ENCODE results near the gene IQCK.

IQCK gene

DNA sequence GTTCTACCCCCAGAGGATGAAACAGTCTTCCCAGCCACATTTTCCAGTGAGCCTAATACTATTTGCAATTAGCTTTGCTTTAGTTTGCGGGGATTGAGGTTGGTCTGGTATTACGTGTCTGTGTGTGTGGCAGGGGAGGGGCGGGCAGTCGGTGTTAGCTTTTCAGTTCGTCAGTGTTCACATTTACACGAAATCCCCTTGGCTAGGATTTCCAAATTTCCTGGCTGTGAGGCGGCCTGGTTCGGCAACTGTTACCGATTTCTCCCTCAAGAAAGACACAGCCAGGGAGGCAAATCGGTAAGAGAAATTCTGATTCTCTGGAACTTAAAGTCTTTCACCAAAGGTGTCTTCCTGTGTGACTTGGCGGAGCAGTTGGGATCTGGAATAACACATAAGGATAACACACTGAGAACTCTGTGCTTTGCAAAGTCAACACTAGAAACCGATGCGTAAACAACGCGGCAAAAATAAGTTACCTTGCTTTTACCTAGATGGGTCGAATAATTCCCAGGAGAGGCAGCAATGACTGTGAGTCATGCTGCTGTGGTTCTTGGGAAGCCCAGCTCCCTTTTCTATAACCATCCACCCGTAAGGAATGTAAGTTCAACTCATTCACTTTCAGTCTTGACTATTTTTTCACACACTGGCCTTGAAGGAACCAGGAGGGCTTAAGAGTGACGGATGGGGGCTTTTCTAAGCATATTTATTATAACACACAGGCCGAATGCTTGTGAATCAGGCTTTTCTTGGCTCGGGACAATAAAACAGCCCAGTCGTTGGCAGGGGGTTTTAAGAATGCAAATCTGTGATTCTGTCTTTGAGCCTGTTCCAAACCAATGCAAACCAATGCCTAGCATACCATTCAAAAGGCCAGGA is 142.3 kb downstream of the IQCK start:
- peak; percentile 52 for DNase-seq (ENCODE audit: low spot score)

DNA sequence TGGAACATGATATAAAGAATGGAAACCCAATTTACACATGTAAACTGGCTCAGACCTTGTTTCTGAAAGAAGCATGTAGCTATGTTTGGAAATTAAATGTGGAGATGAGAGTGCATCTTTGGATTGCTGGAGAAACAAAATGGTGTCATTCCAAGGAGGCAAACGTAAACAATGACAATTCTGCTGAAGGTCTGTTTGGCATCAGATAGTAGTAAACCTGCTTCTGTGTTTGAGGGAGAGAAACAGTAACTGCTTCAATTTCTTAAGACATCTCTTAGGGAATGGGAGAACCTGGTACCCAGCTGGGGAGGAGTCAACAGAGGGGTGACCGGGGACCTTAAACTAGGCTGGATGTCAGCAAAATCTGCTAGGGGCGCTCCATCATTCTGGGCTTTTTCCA is 143.1 kb downstream of the IQCK start:
- peak; percentile 40 for DNase-seq (ENCODE audit: low spot score)

DNA sequence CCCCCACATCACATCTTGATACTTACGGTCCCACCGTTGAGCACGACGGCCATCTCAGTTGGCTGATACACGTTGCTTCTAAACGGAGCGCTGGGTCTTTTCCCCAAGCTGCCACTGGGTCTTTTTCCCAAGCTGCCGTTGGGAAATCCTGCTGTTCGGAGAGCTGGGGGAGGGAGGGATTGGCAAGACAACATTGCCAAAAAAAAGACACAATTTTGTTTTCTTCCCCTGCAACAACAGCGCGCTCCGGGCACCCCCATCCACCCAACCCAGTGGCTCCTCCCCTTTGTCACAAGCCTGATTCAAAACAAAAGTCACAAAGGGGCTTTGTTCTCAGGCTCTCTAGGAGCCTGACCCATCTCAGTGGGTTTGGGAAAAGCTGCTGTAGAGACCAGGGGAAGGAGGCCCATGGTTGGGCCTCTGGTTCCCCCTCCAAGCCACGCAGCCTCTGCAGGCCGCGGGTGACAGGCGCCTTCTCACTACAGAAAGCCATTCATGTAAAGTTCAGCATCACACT is 143.8 kb downstream of the IQCK start:
- DNase-seq (ENCODE audit: low spot score) = peak; percentile 99

DNA sequence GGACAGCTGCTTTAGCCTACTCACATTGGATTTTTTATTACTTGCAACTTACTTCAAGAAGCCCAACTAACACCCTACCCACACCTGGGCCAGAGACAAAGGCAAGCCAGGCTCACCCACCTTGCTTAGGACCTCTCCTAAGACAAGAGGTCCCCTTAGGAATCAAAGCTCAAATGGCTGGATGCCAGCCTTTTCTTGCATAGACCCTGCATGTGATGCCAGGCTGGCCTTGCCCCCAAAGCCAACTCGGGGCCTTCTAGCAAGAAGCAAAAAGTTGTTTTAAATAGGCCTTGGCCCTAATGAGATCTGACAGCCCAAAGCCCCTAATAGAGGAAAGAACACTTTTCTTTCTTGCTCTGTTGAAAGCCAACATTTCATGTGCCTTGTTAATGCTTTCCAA is 145.9 kb downstream of the IQCK start:
- DNase-seq (ENCODE audit: low spot score) = no peak

DNA sequence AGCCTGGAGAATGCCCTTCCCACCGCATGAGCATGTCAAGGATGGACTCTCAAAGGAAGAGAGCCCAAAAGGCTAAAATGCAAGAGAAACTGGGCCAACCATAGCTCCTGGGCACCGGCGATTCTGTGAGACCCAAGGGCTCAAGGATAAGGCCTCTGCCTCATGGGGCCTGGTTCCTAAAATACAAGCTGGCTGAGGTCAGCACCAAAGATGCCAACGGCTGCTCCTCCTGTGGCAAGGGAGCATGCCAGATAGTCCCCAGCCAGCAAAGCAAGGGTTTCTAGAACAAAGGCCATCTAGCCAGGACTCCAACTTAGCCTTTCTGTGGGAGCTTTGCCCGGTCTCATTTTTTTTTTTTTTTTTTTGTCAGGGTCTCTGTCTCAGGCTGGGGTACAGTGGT is 146.5 kb downstream of the IQCK start:
- DNase-seq (ENCODE audit: low spot score) = peak; percentile 34

DNA sequence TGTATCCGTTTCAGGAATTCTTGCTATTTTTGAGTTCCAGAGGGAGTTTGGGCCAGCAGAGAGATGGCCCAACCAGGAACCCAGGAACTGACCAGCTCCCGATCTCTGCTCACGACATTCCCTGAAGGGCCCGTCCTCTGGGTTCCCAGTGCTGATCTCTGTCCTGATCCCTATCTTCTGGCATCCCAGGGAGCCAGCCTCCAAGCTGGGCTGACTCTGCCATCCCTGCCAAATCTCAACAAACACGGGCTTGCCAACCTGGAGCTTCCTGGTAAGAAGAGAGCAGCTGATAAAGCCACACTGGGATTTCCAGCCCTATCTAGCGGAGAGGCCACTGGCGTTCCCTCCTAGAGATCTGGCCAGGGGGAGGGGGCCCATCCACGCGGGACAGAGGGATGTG is 150.3 kb downstream of the IQCK start:
- DNase-seq (ENCODE audit: low spot score) = peak; percentile 17

DNA sequence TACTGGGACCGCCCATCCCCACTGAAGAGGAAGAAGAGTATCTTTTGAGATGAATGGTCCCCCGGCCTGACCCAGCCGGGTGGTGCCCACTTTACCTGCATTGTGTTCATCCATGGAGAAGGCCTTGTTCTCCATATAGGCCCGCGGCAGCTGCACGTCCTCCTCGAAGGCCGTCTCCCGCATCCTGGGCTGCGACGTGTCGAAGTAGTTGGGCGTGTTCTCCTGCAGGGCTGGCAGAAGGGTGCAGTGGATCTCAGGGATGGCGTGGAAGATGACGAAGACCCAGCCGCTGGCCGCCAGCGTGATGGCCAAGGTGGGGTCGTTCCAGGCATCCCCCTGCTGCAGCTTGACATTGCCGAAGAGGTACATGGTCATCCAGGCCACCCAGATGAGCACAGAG is 153.7 kb downstream of the IQCK start:
- DNase-seq (ENCODE audit: low spot score) = peak; percentile 17

DNA sequence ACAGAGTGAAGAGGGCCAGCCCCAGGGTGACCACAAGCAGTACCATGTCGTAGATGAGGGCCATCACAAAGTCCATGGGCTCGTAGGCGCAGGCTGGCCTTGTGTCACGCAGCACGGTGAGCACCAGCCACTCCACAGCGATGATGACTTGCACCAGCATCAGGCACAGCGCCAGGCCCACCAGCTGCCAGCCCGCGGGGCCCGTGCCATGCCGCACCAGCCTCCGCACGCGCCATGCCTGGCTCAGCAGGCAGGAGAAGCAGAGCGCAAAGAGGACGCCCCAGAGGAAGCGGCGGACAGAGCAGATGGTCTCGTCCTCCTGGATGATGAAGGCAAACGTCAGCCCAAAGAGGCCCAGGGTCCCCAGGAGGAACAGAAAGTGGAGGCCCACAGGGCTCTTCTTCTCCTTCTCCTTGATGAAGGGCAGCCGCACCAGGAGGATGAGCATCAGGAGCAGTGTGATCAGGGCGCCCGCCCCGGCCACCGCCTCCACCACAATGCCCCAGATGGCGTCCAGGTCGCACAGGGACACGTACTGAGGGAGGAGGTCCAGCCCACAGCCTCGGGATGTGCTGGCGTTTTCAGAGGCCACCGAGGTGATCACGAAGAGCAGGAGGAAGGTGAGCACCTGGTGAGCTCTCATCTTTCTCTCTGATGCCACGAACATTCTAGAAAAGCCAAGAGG is 154.2 kb downstream of the IQCK start:
- peak; percentile 76 for DNase-seq (ENCODE audit: low spot score)

DNA sequence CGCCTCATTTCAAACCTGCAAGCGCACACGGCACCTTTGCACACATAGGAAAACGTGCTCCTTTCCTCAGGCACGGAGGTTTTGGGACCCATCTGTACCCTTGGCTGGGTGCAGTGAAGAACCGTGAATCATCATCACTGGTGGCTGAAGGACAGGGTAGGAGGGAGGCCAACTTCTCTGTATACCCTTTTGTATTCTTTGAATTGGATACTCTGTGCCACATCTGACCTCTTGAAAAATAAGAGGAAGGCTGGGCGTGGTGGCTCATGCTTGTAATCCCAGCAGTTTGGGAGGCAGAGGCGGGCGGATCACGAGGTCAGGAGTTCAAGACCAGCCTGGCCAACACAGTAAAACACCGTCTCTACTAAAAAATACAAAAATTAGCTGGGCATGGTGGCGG is 154.9 kb downstream of the IQCK start:
- DNase-seq (ENCODE audit: low spot score) = peak; percentile 87

DNA sequence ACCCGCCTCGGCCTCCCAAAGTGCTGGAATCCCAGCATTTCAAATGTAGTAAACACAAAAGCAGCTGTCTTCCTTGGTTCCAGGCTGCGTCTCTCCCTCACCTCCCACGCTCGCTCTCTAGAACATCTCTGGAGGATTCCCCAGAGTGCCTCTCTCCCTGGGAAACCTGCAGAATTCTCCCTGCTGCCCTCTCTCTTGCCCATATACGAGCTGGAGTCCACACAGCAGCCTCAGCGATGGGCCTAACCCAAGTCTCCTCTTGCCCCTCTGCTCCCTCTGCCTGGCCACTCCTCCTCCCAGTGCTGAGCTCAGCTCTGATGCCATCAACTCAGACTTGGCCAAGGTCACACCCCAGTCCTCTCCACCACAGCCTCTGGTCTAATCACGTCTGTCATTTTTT is 156.0 kb downstream of the IQCK start:
- peak; percentile 28 for DNase-seq (ENCODE audit: low spot score)

DNA sequence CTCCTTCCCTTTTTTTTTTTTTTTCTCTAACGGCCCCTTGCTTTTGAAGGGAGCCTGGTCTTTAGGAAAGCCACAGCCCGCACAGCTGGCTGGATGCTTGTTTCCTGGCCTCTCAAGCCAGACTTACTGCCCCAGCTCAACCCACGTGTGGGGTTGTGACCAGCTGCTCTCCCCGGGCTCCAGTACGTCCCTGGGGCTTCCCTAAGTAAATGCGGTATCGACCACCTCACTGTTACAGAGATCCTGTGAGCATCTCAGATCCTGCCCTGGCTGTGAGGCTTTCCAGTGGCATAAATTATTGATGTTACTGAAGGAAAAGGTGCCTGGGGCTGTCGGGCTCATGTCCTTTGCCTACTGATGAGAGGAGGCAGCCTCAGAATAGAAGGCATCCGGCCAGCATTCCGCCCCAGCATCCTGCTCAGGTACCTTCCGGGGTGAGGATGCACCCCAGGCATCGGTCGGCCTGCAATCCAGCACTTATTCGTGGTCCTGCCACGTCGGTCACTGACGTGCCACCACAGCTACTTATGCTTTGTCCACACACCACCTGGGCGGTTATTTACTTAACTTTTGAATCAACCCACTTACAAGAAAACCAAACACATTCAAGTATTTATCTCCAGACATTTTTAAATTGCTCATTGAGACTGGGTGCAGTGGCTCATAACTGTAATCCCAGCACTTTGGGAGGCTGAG is 156.9 kb downstream of the IQCK start:
- DNase-seq (ENCODE audit: low spot score) = peak; percentile 34

DNA sequence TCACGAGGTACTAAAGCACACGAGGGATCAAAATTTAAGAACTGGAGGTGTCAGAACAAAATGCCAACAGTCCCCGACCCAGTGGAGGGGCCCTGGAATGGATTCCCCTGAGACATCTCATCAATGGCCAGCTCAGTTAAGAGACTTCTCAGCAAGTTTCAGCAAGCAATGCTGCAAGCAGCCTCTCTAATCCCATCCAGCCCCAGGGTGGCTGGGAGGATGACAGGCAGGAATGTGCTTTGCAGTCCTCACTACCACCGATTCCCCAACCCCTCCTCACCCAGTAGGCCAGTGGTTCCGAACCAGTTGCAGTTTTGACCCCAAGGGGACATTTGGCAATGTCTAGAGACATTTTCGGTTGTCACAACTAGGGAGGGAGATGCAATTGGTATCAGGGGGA is 157.8 kb downstream of the IQCK start:
- peak; percentile 27 for DNase-seq (ENCODE audit: low spot score)

DNA sequence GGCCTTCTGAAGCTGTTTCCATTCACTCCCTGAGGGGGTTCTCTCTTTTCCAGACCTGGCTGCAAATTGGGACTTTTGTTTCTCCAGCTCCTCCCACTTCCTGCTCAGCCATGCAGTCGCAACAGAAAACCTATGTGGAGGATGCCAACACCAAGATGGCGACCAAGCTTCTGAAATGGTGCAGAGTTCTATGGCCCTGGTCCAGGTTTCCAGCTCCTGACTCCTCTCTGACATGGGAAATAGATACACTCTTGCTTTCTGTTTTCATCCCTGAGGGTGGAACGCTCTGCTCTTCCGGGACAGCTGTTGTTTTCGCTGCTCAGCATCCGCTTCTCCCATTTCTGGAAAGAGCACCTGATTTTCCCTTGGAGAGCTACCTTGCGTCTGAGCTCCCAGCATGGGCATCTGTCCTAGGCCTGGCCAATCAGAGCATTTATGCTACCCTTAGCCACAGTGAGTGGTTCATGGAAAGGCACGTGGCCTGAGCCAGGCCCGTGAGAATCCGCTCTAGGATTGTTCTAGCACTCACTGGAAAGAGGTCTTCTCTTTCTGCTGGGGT is 158.5 kb downstream of the IQCK start:
- DNase-seq (ENCODE audit: low spot score) = peak; percentile 41

DNA sequence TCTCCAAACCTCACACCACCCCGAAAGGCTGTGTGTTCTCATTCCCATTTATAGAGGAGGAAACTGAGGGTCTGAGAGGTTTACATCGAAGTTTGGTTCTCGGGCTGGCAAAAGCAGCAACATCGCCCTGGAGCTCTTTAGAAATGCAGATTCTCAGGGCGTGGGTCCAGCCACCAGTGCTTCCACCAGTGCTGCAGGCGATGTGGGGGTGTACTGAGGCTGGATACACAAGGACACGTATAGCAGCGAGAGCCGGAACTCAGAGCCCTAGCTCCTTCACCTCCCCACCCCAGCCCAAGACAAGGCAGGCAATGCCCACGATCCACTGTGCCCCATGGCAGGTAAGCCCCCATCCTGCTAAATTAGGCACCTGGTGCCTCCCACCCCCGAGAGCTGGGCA is 160.7 kb downstream of the IQCK start:
- no peak for DNase-seq (ENCODE audit: low spot score)

DNA sequence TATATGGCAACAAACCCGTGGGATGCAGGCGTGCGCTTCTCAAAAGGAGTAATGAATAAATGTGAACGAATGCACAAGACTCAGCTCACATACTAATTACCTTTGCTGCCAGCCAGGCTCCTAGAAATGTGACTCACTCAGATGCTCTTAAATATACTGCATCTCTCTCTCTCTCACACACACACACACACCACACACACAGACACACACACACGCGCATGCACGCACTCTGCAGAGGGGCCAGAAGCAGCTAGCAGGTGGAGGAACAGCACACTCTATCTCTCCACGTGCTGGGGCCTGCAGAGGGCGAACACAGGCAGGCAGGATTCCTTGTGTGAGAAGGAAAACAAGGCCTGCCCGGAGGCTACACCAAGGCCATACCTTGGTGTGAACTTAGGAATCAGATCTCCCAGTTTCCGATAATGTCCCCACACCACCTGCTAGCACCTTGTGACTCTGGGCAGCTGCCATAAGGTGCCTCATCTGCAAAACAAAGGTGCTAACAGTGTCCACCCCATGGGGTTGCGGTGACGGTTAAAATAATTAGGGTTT is 161.2 kb downstream of the IQCK start:
- DNase-seq (ENCODE audit: low spot score) = peak; percentile 15

DNA sequence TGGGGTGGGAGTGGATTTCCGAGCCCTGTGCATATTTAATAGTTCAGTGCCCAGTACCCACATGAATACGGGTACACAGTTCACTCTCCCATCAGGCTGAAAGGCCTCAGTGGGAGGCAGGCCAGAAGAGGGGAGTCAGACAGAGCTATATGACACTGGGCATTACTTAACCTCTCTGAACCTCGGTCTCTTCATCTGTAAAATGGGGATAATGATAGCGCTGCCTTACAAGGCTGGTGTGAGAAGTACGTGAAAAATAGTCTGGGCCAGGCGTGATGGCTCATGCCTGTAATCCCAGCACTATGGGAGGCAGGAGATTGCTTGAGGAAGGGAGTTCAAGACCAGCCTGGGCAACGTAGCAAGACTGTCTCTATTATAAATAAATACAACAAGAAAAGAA is 163.0 kb downstream of the IQCK start:
- peak; percentile 5 for DNase-seq (ENCODE audit: low spot score)

DNA sequence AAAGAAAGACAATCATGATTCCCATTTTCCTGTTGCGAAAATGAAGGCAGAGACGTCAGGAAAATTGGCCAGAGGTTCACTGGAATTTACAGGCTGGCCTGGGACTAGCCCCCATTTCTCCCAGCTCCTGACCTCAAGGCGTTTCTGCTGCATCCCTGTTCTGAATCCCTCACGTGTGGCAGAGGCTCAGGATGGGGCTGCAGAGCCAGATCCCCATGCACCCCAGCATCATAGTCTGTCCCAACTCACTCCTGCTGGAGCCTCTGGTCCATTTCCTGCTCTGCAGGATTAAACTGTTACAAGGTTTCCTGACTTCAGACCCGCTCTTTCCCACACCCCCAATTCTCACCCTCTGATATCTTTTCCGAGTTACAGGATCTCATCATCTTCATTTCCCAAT is 163.7 kb downstream of the IQCK start:
- no peak for DNase-seq (ENCODE audit: low spot score)

DNA sequence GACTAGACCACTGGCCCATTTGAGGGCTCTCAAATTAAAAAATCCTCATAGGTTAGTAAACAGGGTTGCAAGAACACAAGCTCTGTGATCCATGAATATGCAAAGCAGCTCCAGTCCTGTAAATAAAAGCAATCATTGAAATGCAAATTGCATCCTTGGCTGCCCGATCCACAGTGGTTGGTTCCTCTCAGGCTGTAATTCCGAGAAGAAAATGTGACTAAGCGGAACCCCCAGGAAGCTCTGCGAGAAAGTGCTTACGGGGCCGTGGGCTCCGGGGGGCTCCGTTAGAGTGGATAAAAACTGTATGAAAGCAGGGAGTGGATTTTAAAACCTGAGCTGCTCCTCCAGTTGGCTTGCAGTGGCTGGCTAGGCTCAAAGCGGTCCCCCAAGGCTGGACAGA is 164.1 kb downstream of the IQCK start:
- peak; percentile 86 for DNase-seq (ENCODE audit: low spot score)

DNA sequence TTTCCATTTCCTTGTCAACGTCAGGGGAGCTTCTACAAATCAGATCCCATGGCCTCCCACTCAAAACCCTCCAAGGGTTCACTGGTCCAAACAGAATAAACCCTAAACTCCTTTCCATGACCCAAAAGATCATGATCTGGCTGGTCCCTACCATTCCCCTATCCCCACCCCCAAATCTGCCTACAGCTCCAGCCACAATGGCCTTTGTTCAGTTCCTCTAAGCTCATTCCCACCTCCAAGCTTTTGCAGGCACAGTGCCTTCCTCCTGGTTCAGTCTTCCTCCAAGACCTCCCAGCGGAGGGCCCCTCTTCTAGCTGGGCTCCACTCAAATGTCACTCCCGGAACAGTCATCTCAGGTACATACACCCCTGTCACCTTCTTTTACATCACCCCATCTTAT is 164.6 kb downstream of the IQCK start:
- peak; percentile 82 for DNase-seq (ENCODE audit: low spot score)

DNA sequence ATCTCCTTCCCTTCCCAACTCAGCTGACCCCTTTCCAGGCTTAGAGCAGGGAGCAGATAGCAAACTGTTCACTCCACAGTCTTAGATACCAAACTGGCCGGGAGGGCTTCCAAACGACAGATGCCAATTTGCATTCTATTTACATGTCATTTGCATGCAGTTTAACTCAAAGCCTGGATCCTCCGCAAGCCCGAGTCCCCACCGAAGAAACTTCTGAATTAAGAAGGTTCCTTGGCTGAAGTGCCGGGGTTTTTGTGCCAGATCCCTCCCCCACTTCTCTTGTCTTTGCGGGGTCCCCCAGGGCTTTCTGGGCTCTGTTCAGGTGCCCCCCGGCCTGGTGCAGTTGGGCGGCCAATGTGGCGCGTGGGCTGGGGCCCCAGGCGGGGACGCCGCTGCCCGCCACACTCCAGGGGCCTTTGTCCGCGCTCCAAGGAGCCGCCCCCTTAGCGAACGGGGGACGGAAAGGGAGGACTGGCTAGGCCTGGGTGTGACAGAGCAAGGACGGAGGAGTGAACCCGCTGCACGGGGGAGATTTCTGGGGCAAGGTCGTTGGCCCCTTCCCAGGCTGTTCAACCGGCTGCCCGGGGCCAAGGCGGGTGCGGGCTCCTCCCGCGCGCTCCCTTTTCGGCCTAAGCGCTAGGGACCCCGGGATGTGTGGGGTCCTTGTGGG is 165.4 kb downstream of the IQCK start:
- DNase-seq (ENCODE audit: low spot score) = peak; percentile 93

DNA sequence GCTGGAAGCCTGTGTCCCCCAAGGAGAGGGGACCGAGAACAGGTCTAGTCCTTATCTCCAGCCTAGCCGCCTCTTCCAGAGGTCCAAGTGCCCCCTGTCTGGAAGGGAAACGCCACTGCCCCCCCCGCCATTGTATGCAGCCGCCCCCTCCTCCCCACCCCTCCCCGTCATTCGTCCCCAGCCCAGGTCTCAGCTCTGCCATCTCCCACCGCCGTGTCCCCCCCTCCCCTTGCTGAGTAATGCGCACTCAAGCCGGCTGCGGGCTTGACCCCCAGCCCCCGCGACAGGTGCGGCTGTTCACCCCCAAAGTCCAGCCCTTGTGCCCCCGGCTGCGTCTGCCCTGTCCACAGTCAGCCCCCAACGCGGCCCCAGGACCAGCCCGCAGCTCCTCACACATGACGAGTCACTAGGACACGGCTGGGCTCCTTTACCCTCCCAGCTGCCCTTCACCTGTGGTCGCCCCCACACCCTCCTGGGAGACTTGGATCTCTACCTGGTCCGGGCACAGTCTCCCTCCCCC is 166.0 kb downstream of the IQCK start:
- peak; percentile 5 for DNase-seq (ENCODE audit: low spot score)

All from pons (tissue), 1 donor.